Right lobe of liver (tissue), 6 donors: ENCODE data around the gene BORCS6. TPM values are rescaled to one million over a fixed set of nuclear protein-coding genes. Genes with fewer than 3 reads are reported as not detected.

ENCODE experiments used
- ATAC-seq, 4 donors: fragments of 200-7000 bp; cut with Tn5 transposase; one replicate each; pipeline ENCODE4 v1.9.1; 2020; ENCODE audit warnings: mild to moderate bottlenecking in 4 of 4, moderate library complexity in 4 of 4
- DNase-seq, 3 donors: peaks; one replicate each; pipeline ENCODE4 v3.0.0-alpha.2; 2020
- H3K27ac ChIP-seq, 3 donors: fragments of 200-600 bp; one replicate each; pipeline ENCODE4 v1.8.0; 2022
- H3K27me3 ChIP-seq, 2 donors: fragments of 200-600 bp; one replicate each; pipeline ENCODE4 v1.8.0; 2022
- H3K36me3 ChIP-seq, 4 donors: fragments of 200-600 bp; sonication (generic) in 1 of 4; one replicate each; pipeline versions ENCODE4 v1.5.1 to v1.8.0; 2017 to 2022; ENCODE audit warnings: control low read depth in 1 of 4
- H3K4me1 ChIP-seq, 4 donors: fragments of 200-600 bp; sonication (generic) in 1 of 4; one replicate each; pipeline versions ENCODE4 v1.5.1 to v1.8.0; 2017 to 2022; ENCODE audit warnings: control low read depth in 1 of 4
- H3K4me3 ChIP-seq, 3 donors: fragments of 200-600 bp; one replicate each; pipeline ENCODE4 v1.8.0; 2022
- H3K9me3 ChIP-seq, 4 donors: fragments of 200-600 bp; sonication (generic) in 1 of 4; one replicate each; pipeline versions ENCODE4 v1.5.1 to v1.8.0; 2017 to 2022; ENCODE audit warnings: control low read depth in 1 of 4
- POLR2A ChIP-seq: fragments of 450-650 bp; IDR thresholded peaks from one replicate; pipeline ENCODE4 v1.6.1; 2017; ENCODE audit warnings: antibody characterized with exemption, mild to moderate bottlenecking
- WGBS: methylation state at CpG from one replicate; pipeline ENCODE4 v1.1.6; 2018; ENCODE audit warnings: low coverage, low lambda C conversion rate; ENCODE audit not compliant: insufficient coverage; ENCODE audit errors: missing lambda C conversion rate; 5-methylcytosine and 5-hydroxymethylcytosine counted together
- intact Hi-C, 2 donors: fragments of 100-400 bp; cut with DNase I; formaldehyde crosslinking; loops; one replicate each; pipeline versions ENCODE4 v1.11.2 to v1.14.1; 2022
- total RNA-seq, 6 experiments: library from RNA; depleted of rRNA in 2 of 6; stranded (reverse); fragments of >200 nt in 2 of 6; fragmentation: NEBNext Ultra II Directional in 3 of 6; extraction: Animal tissue kit (Norgen Biotek cat#: 25700) in 3 of 6; gene quantifications; one replicate each; pipeline versions ENCODE4 v1.1.0 to v1.2.4, GENCODE V29; 2016 to 2023
- TF ChIP-seq, protein P1 (sequence below), 4 donors: fragments of 200-600 bp in 3 of 4; fragments of 450-650 bp in 1 of 4; IDR thresholded peaks; one replicate each; pipeline versions ENCODE4 v1.5.1 to v1.8.0; 2016 to 2022; ENCODE audit warnings: antibody characterized with exemption in 4 of 4, mild to moderate bottlenecking in 2 of 4
- donor health status: DM: no; HTN: yes; CAD: no.
- donor health status: DM: no; HTN: no; CAD: no.
- donor health status: DM: no; HTN: no; CAD: no.
- donor health status: DM: no; HTN: yes; CAD: no.
- donor health status: DM: no; HTN: yes; CAD: no.

Gene BORCS6
- total RNA-seq, 6 experiments from 2014 or later = 3.1 to 5.3 (median 4.2) TPM

DNA sequence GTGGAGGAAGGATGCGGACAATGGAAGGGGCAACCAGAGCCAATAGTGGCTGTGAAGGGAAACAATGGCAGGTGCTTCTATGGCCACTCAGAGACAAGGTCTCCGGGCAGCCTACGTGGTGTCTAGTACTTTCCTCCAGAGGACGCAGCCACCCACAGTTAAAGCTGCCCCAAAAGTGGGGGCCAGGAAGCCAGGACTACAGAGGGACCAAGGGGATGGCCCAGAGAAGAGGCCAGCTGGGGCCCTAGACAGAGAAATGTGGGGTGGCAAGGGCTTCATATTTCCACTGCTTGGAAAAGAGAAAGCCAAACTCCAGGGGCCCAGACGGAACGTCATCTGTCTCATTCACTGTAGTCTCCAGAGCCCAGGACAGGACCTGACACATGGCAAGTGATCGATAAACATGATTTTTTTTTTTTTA lies 36.9 kb downstream of the BORCS6 start:
- Histone ChIP-seq H3K36me3 (peaks cover 6 to 34% (median 22%) of the 10 kb centered on the region in 4 donors), H3K27ac (peak overlapping the region; percentile 99 to 100 (median 100)), H3K4me3 (peak overlapping the region in 2 of 3 donors; percentile 65 to 94), H3K4me1 (peaks cover 0 to 27% (median 9%) of the 10 kb centered on the region in 4 donors), H3K27me3 (no peaks in the 10 kb centered on the region), H3K9me3 (no peaks in the 10 kb centered on the region)
- intact Hi-C loops = no loop called here
- 52% methylated on average over 6 of the region's 7 CpGs for WGBS
- DNase-seq (peak in 2 of 3 donors; percentile 24 to 50), ATAC-seq (no peak)
- TF ChIP-seq POLR2A = no peak
- TF ChIP-seq, protein P1, sequence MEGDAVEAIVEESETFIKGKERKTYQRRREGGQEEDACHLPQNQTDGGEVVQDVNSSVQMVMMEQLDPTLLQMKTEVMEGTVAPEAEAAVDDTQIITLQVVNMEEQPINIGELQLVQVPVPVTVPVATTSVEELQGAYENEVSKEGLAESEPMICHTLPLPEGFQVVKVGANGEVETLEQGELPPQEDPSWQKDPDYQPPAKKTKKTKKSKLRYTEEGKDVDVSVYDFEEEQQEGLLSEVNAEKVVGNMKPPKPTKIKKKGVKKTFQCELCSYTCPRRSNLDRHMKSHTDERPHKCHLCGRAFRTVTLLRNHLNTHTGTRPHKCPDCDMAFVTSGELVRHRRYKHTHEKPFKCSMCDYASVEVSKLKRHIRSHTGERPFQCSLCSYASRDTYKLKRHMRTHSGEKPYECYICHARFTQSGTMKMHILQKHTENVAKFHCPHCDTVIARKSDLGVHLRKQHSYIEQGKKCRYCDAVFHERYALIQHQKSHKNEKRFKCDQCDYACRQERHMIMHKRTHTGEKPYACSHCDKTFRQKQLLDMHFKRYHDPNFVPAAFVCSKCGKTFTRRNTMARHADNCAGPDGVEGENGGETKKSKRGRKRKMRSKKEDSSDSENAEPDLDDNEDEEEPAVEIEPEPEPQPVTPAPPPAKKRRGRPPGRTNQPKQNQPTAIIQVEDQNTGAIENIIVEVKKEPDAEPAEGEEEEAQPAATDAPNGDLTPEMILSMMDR (IDR thresholded peaks at IDR 0.05) = no peak

DNA sequence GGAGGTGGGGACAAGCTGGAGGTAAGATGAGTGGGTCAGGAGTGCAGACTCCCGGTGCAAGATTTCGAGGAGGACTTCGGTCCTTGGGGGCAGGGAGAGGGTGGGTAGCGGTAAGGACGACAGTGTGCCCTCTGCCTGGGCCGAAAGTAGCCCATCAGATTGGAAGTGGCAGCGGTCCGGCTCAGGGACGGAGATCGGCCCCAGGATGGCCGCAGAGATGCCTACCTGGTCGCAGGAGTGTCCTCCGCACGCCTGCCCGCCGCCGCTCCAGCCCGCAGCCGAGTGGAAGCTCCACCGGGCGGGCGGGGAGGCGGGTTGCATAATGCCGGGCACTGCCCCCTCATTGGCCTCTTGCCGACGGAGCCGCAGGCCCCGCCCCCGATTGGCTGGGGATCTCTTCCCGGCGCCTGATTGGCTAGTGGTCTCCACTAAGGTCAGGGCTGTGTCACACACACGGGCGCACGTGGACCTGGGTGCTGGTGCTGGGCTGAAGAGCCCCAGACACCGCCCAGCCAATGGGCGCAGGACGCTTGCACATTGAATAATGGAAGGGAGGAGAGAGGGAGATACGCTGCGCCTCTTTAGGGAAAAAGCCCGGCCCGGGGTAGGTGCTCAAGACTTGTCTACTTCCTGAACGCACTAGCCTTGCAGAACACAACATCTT lies 37.7 kb downstream of the BORCS6 start, which contains the start of gene PER1:
Gene PER1 (minus strand): TSS at position 293 of the 664 bp plus-strand sequence. CDS start 1,698 bp downstream, outside the sequence.
- TF ChIP-seq, protein P1 (IDR thresholded peaks at IDR 0.05) = no peak
- peak; percentile 97 for TF ChIP-seq POLR2A
- peak within 1 kb of the TSS; percentile 99 to 100 (median 100) for H3K27ac ChIP-seq
- peak; percentile 98 to 99 (median 99) for DNase-seq
- peak; percentile 38 to 58 (median 50) for ATAC-seq
- H3K36me3 ChIP-seq = peaks cover 12 to 42% (median 30%) of the 10 kb centered on the region in 4 donors
- 8% methylated on average over 11 of the region's 42 CpGs for WGBS
- H3K4me3 ChIP-seq = peak within 1 kb of the TSS; percentile 62 to 94 (median 65)
- peaks cover 0 to 27% (median 9%) of the 10 kb centered on the region in 4 donors for H3K4me1 ChIP-seq
- H3K27me3 ChIP-seq = no peaks in the 10 kb centered on the region
- intact Hi-C loops = no loop called here
- H3K9me3 ChIP-seq = no peaks in the 10 kb centered on the region

- WGBS = 17% methylated on average over 22 of the region's 22 CpGs
- TF ChIP-seq, protein P1 (IDR thresholded peaks at IDR 0.05) = no peak
- TF ChIP-seq POLR2A = no peak
- peak overlapping the region; percentile 62 to 94 (median 65) for H3K4me3 ChIP-seq
- H3K9me3 ChIP-seq = no peaks in the 10 kb centered on the region
- intact Hi-C loops = no loop called here
- H3K27ac ChIP-seq = peak overlapping the region; percentile 99 to 100 (median 100)
- peak in 1 of 4 donors; percentile 0 for ATAC-seq
- peaks cover 14 to 48% (median 35%) of the 10 kb centered on the region in 4 donors for H3K36me3 ChIP-seq
- peak; percentile 76 to 87 (median 83) for DNase-seq
- H3K27me3 ChIP-seq = no peaks in the 10 kb centered on the region
- H3K4me1 ChIP-seq = peaks cover 0 to 27% (median 9%) of the 10 kb centered on the region in 4 donors
Measured at GRCh38 chr17:8151641-8152111, 38.3 kb downstream of the BORCS6 start.

DNA sequence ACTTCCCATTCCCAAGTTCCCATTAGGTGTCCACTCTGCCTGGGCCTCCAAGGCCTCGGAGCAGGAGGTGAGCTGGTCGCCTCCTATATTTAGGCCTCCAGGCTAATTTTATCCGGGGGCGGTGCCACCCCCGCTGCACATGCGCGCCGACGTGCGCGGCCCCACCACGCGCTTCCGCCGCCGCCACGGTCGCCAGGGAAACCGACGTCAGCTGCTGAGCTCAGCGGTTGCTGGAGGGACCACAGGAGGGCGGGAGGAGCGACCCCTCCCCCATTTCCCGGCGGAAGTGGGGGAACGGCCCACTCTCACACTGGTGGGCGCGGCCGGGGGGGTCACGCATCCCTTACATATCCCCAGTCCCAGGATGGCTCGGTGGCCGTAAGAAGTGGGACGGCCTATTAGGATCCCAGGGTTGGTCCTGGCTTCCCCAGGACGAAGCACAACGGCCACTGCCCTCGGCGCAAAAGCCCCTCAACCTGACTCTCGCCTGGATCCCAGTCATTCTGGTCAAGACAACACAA lies 38.8 kb downstream of the BORCS6 start:
- 80% methylated on average over 1 of the region's 38 CpGs for WGBS

More for the DNA sequence above, 38.8 kb downstream of the BORCS6 start:
- no peaks in the 10 kb centered on the region for H3K27me3 ChIP-seq
- intact Hi-C loops = no loop called here
- TF ChIP-seq POLR2A = peak; percentile 56
- TF ChIP-seq, protein P1 (IDR thresholded peaks at IDR 0.05) = no peak
- H3K4me1 ChIP-seq = peaks cover 0 to 27% (median 9%) of the 10 kb centered on the region in 4 donors
- ATAC-seq = peak in 3 of 4 donors; percentile 2 to 10 (median 7)
- peak overlapping the region; percentile 62 to 94 (median 65) for H3K4me3 ChIP-seq
- H3K27ac ChIP-seq = peak overlapping the region; percentile 99 to 100 (median 100)
- peak; percentile 86 to 93 (median 93) for DNase-seq
- no peaks in the 10 kb centered on the region for H3K9me3 ChIP-seq
- peaks cover 19 to 53% (median 40%) of the 10 kb centered on the region in 4 donors for H3K36me3 ChIP-seq
